Measurements from ENCODE around the gene CREG1. TPM values are rescaled to one million over a fixed set of nuclear protein-coding genes. Genes with fewer than 3 reads are reported as not detected.

Gene CREG1
- total RNA-seq: 24.3 and 75.7 TPM in 2 replicates

DNA sequence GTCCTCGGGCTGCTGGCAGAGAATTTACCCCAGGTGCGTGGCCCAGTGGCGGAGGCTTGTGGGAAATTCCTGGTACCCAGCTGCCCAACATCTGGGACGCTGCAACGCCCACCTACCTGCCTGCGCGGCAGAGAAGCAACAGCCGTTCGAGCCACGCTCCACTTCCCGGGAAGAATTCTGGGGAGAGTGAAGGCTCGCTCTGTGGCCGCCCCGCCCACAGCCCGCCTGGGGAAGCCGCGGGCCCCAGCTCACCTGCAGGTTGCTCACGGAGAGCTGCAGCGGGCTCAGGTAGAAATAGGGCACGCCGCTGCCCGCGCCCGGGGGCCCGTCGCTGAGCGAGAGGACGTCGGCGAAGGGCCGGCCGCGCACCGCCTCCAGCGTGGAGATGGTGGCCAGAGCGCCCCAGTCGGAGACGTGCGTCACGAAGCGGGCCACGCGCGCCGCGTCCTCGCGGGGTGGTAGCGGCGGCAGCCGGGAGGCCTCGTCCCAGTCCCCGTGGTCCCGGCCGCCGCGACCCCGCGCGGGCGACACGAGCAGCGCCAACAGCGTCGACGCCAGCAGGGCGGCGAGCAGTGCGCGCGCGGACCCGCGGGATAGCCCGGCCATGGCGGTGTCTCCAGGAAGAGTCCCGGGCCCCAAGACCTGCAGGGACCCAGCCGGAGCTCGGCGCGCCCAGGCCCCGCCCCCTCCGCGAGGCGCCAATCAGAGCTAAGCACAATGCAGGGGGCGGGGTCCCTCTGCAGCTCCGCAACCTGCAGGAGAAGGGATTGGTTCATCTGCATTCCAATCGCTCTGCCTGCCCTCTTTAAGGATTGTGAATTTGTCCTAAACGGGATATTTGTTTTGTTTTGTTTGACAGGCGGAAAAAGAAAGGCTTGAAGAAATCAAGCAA is at the start of gene CREG1:
TSS of gene CREG1 (minus strand) at position 627 of the 892 bp plus-strand sequence.

DNA sequence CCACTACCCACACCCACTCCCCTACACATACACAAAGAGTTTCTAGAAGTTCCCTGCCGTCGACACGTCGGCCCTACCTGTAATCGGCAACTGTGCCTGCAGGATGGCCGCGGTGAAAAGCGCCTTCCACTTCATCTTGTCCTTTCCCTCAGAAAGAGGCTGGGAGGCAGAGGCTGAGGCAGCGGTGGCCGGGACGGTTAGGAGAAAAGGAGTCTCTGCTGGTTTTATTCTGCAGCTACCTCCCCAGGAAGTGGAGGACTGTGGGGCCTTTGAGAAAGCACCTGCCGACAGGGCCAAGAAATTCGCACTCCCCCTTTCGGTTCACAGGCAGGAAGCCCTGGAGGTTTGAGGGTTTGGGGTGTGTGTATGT is 35.2 kb downstream of the CREG1 start, which contains the start of gene CD247:
TSS of gene CD247 (minus strand) at position 199 of the 370 bp plus-strand sequence. CDS start at position 135, 64 bp downstream.

Other genes starting within 250 kb of the CREG1 start
- gene CD247, start 35.2 kb downstream of the CREG1 start, total RNA-seq: not detected in 2 replicates
- gene RCSD1, start 76.5 kb upstream of the CREG1 start, total RNA-seq: under 0.01 and 0.57 TPM in 2 replicates
- gene MPZL1, start 168.2 kb upstream of the CREG1 start, total RNA-seq: 164 and 190 TPM in 2 replicates

Measured in placental pericyte (primary cell).